Measurements from ENCODE around the gene STRA6.

The STRA6 gene

GRCh38 chr15:74222240-74223119 lies 19.9 kb upstream of the STRA6 start:
- Histone ChIP-seq H3K4me1 (ENCODE audit: control insufficient read depth, insufficient read depth, low read length) (peaks cover 23% of the 10 kb centered on the region), H3K9me3 (ENCODE audit: control insufficient read depth, insufficient read depth, low read length) (no peaks in the 10 kb centered on the region), H3K9ac (ENCODE audit: low read depth, low read length) (no peak overlapping the region), H3K4me3 (ENCODE audit: low read depth, low read length) (peak overlapping the region; percentile 42), H3K27me3 (ENCODE audit: control insufficient read depth, insufficient read depth, low read length) (peaks cover 92% of the 10 kb centered on the region), H3K36me3 (ENCODE audit: control insufficient read depth, insufficient read depth, low read length) (no peaks in the 10 kb centered on the region)

GRCh38 chr15:74221399-74222239 lies 19.0 kb upstream of the STRA6 start:
- no peaks in the 10 kb centered on the region for H3K36me3 ChIP-seq (ENCODE audit: control insufficient read depth, insufficient read depth, low read length)
- H3K9ac ChIP-seq (ENCODE audit: low read depth, low read length): no peak overlapping the region
- H3K9me3 ChIP-seq (ENCODE audit: control insufficient read depth, insufficient read depth, low read length): no peaks in the 10 kb centered on the region
- peaks cover 23% of the 10 kb centered on the region for H3K4me1 ChIP-seq (ENCODE audit: control insufficient read depth, insufficient read depth, low read length)
- H3K4me3 ChIP-seq (ENCODE audit: low read depth, low read length): no peak overlapping the region
- peaks cover 91% of the 10 kb centered on the region for H3K27me3 ChIP-seq (ENCODE audit: control insufficient read depth, insufficient read depth, low read length)

- peaks cover 90% of the 10 kb centered on the region for H3K27me3 ChIP-seq (ENCODE audit: control insufficient read depth, insufficient read depth, low read length)
These were observed 18.1 kb upstream of the STRA6 start for GRCh38 chr15:74220475-74221248.

GRCh38 chr15:74217907-74218885 lies 15.6 kb upstream of the STRA6 start:
- Histone ChIP-seq H3K27me3 (ENCODE audit: control insufficient read depth, insufficient read depth, low read length) (peaks cover 70% of the 10 kb centered on the region), H3K9ac (ENCODE audit: low read depth, low read length) (no peak overlapping the region), H3K9me3 (ENCODE audit: control insufficient read depth, insufficient read depth, low read length) (no peaks in the 10 kb centered on the region), H3K4me1 (ENCODE audit: control insufficient read depth, insufficient read depth, low read length) (peaks cover 41% of the 10 kb centered on the region), H3K4me3 (ENCODE audit: low read depth, low read length) (no peak overlapping the region), H3K36me3 (ENCODE audit: control insufficient read depth, insufficient read depth, low read length) (no peaks in the 10 kb centered on the region)

More at GRCh38 chr15:74220475-74221248, 18.1 kb upstream of the STRA6 start:
- no peak overlapping the region for H3K9ac ChIP-seq (ENCODE audit: low read depth, low read length)
- peaks cover 28% of the 10 kb centered on the region for H3K4me1 ChIP-seq (ENCODE audit: control insufficient read depth, insufficient read depth, low read length)
- no peaks in the 10 kb centered on the region for H3K36me3 ChIP-seq (ENCODE audit: control insufficient read depth, insufficient read depth, low read length)
- H3K9me3 ChIP-seq (ENCODE audit: control insufficient read depth, insufficient read depth, low read length): no peaks in the 10 kb centered on the region
- H3K4me3 ChIP-seq (ENCODE audit: low read depth, low read length): no peak overlapping the region

GRCh38 chr15:74216949-74217348 lies 14.4 kb upstream of the STRA6 start:
- Histone ChIP-seq H3K27me3 (ENCODE audit: control insufficient read depth, insufficient read depth, low read length) (peaks cover 60% of the 10 kb centered on the region), H3K9me3 (ENCODE audit: control insufficient read depth, insufficient read depth, low read length) (no peaks in the 10 kb centered on the region), H3K4me1 (ENCODE audit: control insufficient read depth, insufficient read depth, low read length) (peaks cover 40% of the 10 kb centered on the region), H3K36me3 (ENCODE audit: control insufficient read depth, insufficient read depth, low read length) (no peaks in the 10 kb centered on the region), H3K9ac (ENCODE audit: low read depth, low read length) (no peak overlapping the region), H3K4me3 (ENCODE audit: low read depth, low read length) (no peak overlapping the region)

GRCh38 chr15:74215958-74216357 lies 13.4 kb upstream of the STRA6 start:
- Histone ChIP-seq H3K4me1 (ENCODE audit: control insufficient read depth, insufficient read depth, low read length) (peaks cover 38% of the 10 kb centered on the region), H3K9ac (ENCODE audit: low read depth, low read length) (no peak overlapping the region), H3K27me3 (ENCODE audit: control insufficient read depth, insufficient read depth, low read length) (peaks cover 50% of the 10 kb centered on the region), H3K9me3 (ENCODE audit: control insufficient read depth, insufficient read depth, low read length) (no peaks in the 10 kb centered on the region), H3K4me3 (ENCODE audit: low read depth, low read length) (no peak overlapping the region), H3K36me3 (ENCODE audit: control insufficient read depth, insufficient read depth, low read length) (no peaks in the 10 kb centered on the region)

GRCh38 chr15:74214324-74215021 lies 11.9 kb upstream of the STRA6 start:
- peaks cover 36% of the 10 kb centered on the region for H3K4me1 ChIP-seq (ENCODE audit: control insufficient read depth, insufficient read depth, low read length)
- H3K9ac ChIP-seq (ENCODE audit: low read depth, low read length): no peak overlapping the region
- no peaks in the 10 kb centered on the region for H3K9me3 ChIP-seq (ENCODE audit: control insufficient read depth, insufficient read depth, low read length)

GRCh38 chr15:74213858-74214284 lies 11.3 kb upstream of the STRA6 start:
- H3K36me3 ChIP-seq (ENCODE audit: control insufficient read depth, insufficient read depth, low read length): no peaks in the 10 kb centered on the region
- H3K4me1 ChIP-seq (ENCODE audit: control insufficient read depth, insufficient read depth, low read length): peaks cover 42% of the 10 kb centered on the region
- H3K9me3 ChIP-seq (ENCODE audit: control insufficient read depth, insufficient read depth, low read length): no peaks in the 10 kb centered on the region
- peak overlapping the region; percentile 26 for H3K9ac ChIP-seq (ENCODE audit: low read depth, low read length)
- peaks cover 29% of the 10 kb centered on the region for H3K27me3 ChIP-seq (ENCODE audit: control insufficient read depth, insufficient read depth, low read length)
- H3K4me3 ChIP-seq (ENCODE audit: low read depth, low read length): peak overlapping the region; percentile 16

More at GRCh38 chr15:74214324-74215021, 11.9 kb upstream of the STRA6 start:
- Histone ChIP-seq H3K36me3 (ENCODE audit: control insufficient read depth, insufficient read depth, low read length) (no peaks in the 10 kb centered on the region), H3K27me3 (ENCODE audit: control insufficient read depth, insufficient read depth, low read length) (peaks cover 35% of the 10 kb centered on the region), H3K4me3 (ENCODE audit: low read depth, low read length) (peak overlapping the region; percentile 33)

- no peak overlapping the region for H3K9ac ChIP-seq (ENCODE audit: low read depth, low read length)
- H3K9me3 ChIP-seq (ENCODE audit: control insufficient read depth, insufficient read depth, low read length): no peaks in the 10 kb centered on the region
- no peaks in the 10 kb centered on the region for H3K36me3 ChIP-seq (ENCODE audit: control insufficient read depth, insufficient read depth, low read length)
- H3K27me3 ChIP-seq (ENCODE audit: control insufficient read depth, insufficient read depth, low read length): peaks cover 24% of the 10 kb centered on the region
- peaks cover 50% of the 10 kb centered on the region for H3K4me1 ChIP-seq (ENCODE audit: control insufficient read depth, insufficient read depth, low read length)
- no peak overlapping the region for H3K4me3 ChIP-seq (ENCODE audit: low read depth, low read length)
These were observed 9.9 kb upstream of the STRA6 start for GRCh38 chr15:74212494-74212893.

- Histone ChIP-seq H3K36me3 (ENCODE audit: control insufficient read depth, insufficient read depth, low read length) (no peaks in the 10 kb centered on the region), H3K27me3 (ENCODE audit: control insufficient read depth, insufficient read depth, low read length) (peaks cover 22% of the 10 kb centered on the region), H3K9me3 (ENCODE audit: control insufficient read depth, insufficient read depth, low read length) (no peaks in the 10 kb centered on the region), H3K4me1 (ENCODE audit: control insufficient read depth, insufficient read depth, low read length) (peaks cover 50% of the 10 kb centered on the region), H3K9ac (ENCODE audit: low read depth, low read length) (no peak overlapping the region), H3K4me3 (ENCODE audit: low read depth, low read length) (no peak overlapping the region)
These were observed 9.1 kb upstream of the STRA6 start for GRCh38 chr15:74211656-74212055.

Measured in iPS-15b (cell line).